Ishikawa (cell line): Measurements from ENCODE around the gene C2CD4B.

Experiments used
- CEBPB ChIP-seq: IDR thresholded peaks from 2 replicates; pipeline ENCODE4 v1.6.1; 2012
- CREB1 ChIP-seq: IDR thresholded peaks from 2 replicates; pipeline ENCODE4 v1.6.1; 2012; ENCODE audit warnings: low read depth
- EGR1 ChIP-seq: IDR thresholded peaks from 2 replicates; pipeline ENCODE4 v1.6.1; 2012
- EP300 ChIP-seq: IDR thresholded peaks from 2 replicates; pipeline ENCODE4 v1.6.1; 2012; ENCODE audit warnings: borderline replicate concordance
- FOXM1 ChIP-seq: IDR thresholded peaks from 2 replicates; pipeline ENCODE4 v1.6.1; 2012; ENCODE audit warnings: low read depth, borderline replicate concordance
- MAX ChIP-seq: IDR thresholded peaks from 2 replicates; pipeline ENCODE4 v1.6.1; 2012
- NFIC ChIP-seq: IDR thresholded peaks from 2 replicates; pipeline ENCODE4 v1.6.1; 2012
- RAD21 ChIP-seq: IDR thresholded peaks from 2 replicates; pipeline ENCODE4 v1.6.1; 2012; ENCODE audit warnings: low read depth
- REST ChIP-seq: IDR thresholded peaks from 2 replicates; pipeline ENCODE4 v1.6.1; 2012; ENCODE audit warnings: low read depth, mild to moderate bottlenecking
- TAF1 ChIP-seq: IDR thresholded peaks from 2 replicates; pipeline ENCODE4 v1.6.1; 2012; ENCODE audit warnings: low read depth, mild to moderate bottlenecking
- TCF12 ChIP-seq: IDR thresholded peaks from 2 replicates; pipeline ENCODE4 v1.6.1; 2012; ENCODE audit warnings: low read depth
- TEAD4 ChIP-seq: IDR thresholded peaks from 2 replicates; pipeline ENCODE4 v1.6.1; 2012
- USF1 ChIP-seq: IDR thresholded peaks from 2 replicates; pipeline ENCODE4 v1.6.1; 2012
- YY1 ChIP-seq: IDR thresholded peaks from 2 replicates; pipeline ENCODE4 v1.6.1; 2012; ENCODE audit warnings: low read depth
- ZBTB7A ChIP-seq: IDR thresholded peaks from 2 replicates; pipeline ENCODE4 v1.6.1; 2012; ENCODE audit warnings: low read depth

The C2CD4B gene

GRCh38 chr15:62135532-62136134 lies 29.5 kb downstream of the C2CD4B start:
- TF ChIP-seq TAF1 (no peak), YY1 (no peak), USF1 (no peak), NFIC (peak; percentile 39; the same call in 1 of the 2 replicates), RAD21 (no peak), EGR1 (0 out of 2 replicates have a peak, but pooled peaks have one; percentile 18), REST (no peak)

GRCh38 chr15:62133141-62133540 lies 31.9 kb downstream of the C2CD4B start:
- TF ChIP-seq CREB1 (no peak), REST (no peak), TEAD4 (no peak), FOXM1 (no peak), NFIC (no peak), MAX (no peak), RAD21 (no peak), EGR1 (no peak), EP300 (no peak), TCF12 (no peak), CEBPB (no peak), YY1 (no peak), ZBTB7A (no peak), USF1 (no peak), TAF1 (no peak)

- no peak for TF ChIP-seq FOXM1
- TF ChIP-seq EP300: no peak
These were observed 36.2 kb downstream of the C2CD4B start for GRCh38 chr15:62128916-62129315.

- TF ChIP-seq REST (no peak), CEBPB (no peak), TCF12 (no peak), YY1 (no peak), TAF1 (no peak), CREB1 (no peak), RAD21 (no peak), ZBTB7A (no peak), TEAD4 (no peak), USF1 (no peak), MAX (no peak), EP300 (no peak), FOXM1 (no peak), NFIC (no peak), EGR1 (no peak)
These were observed 38.7 kb downstream of the C2CD4B start for GRCh38 chr15:62126364-62126763.
